ENCODE results near the gene TNRC18.
"Not testable (repeated sequence)": the region's sequence is repeated elsewhere in the genome, so short reads cannot be mapped to it uniquely, and the experiment has no call there.

The TNRC18 gene

DNA sequence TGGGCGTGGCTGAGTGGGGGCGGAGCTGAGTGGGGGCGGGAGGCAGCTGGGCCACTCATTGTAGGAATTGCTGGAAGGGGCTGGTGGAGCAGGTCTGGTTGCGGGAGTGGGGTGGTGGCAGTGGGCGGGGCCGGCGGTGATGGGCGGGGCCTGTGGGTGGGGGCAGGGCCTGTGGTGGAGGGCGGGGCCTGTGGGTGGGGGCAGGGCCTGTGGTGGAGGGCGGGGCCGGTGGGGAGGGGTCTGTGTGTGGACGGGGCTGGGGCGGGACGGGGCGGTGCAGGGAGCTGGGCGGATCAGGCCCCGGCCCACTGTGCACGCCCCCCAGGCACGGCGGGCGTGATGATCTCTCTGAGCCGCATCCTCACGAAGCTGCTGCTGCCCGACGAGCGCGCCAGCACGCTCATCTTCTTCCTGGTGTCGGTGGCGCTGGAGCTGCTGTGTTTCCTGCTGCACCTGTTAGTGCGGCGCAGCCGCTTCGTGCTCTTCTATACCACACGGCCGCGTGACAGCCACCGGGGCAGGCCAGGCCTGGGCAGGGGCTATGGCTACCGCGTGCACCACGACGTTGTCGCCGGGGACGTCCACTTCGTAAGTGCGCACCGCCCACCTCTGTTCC lies 126.9 kb downstream of the TNRC18 start:
- H3K4me3 ChIP-seq (ENCODE audit: low read depth, low read length): peak overlapping the region; percentile 23; the same call in 1 of the 2 replicates
- peak; percentile 57 for DNase-seq (ENCODE audit: low read depth)
- no peak for TF ChIP-seq CTCF (IDR thresholded peaks at IDR 0.05; ENCODE audit: insufficient read depth, low read depth, low read length, missing control alignments)

DNA sequence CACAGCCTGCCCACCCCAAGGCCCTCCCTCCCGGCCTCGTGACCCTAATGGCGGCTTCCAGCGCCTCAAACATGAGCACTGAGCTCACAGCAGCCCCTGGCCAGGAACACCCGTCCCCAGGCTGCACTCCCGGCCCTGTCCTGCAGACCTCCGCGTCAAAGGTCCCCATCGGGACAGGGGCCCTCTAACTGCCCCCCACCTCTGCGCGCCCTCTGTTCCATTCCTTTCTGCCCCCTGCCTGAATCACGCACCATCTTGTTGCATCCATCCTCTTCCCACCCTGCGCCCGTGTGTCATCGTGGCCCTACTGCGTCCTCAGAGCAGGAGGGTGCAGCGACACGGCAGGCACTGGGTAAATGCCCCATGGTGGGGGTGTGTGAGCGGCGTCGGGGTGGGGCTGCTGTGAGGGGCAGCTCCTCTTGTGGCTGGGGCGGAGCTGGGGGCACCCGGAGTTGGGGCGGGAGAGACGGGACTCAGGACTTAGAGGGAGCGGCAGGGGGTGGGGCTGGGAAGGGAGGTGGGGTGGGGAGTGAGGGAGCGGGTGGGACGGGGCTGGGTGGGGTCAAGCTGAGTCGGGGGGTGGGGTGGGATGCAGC lies 127.5 kb downstream of the TNRC18 start:
- no peak for TF ChIP-seq CTCF (IDR thresholded peaks at IDR 0.05; ENCODE audit: insufficient read depth, low read depth, low read length, missing control alignments)
- no peak for DNase-seq (ENCODE audit: low read depth)

GRCh38 chr7:5295039-5296014 lies 128.3 kb downstream of the TNRC18 start:
- no peak for DNase-seq (ENCODE audit: low read depth)
- no peak overlapping the region for H3K4me3 ChIP-seq (ENCODE audit: low read depth, low read length)
- TF ChIP-seq CTCF (IDR thresholded peaks at IDR 0.05; ENCODE audit: insufficient read depth, low read depth, low read length, missing control alignments): no peak

More for the DNA sequence above, 127.5 kb downstream of the TNRC18 start:
- H3K4me3 ChIP-seq (ENCODE audit: low read depth, low read length): no peak overlapping the region

GRCh38 chr7:5294169-5294987 lies 129.3 kb downstream of the TNRC18 start:
- no peak overlapping the region for H3K4me3 ChIP-seq (ENCODE audit: low read depth, low read length)
- no peak for DNase-seq (ENCODE audit: low read depth)
- TF ChIP-seq CTCF (IDR thresholded peaks at IDR 0.05; ENCODE audit: insufficient read depth, low read depth, low read length, missing control alignments): no peak

- DNase-seq (ENCODE audit: low read depth): not testable (repeated sequence)
Measured at GRCh38 chr7:5291711-5292335, 131.8 kb downstream of the TNRC18 start.

GRCh38 chr7:5291301-5291700 lies 132.3 kb downstream of the TNRC18 start:
- TF ChIP-seq CTCF (IDR thresholded peaks at IDR 0.05; ENCODE audit: insufficient read depth, low read depth, low read length, missing control alignments): no peak
- no peak overlapping the region for H3K4me3 ChIP-seq (ENCODE audit: low read depth, low read length)
- no peak for DNase-seq (ENCODE audit: low read depth)

More at GRCh38 chr7:5291711-5292335, 131.8 kb downstream of the TNRC18 start:
- not testable (repeated sequence) for H3K4me3 ChIP-seq (ENCODE audit: low read depth, low read length)
